NB4 (cell line): Measurements from ENCODE around the gene AHR.

Experiments
- MYC ChIP-seq: IDR thresholded peaks from 2 replicates; pipeline ENCODE4 v1.6.1; 2011; ENCODE audit warnings: low read depth, low read length
- POLR2A ChIP-seq: IDR thresholded peaks from 2 replicates; pipeline ENCODE4 v1.6.1; 2011; ENCODE audit warnings: mild to moderate bottlenecking; ENCODE audit not compliant: insufficient read length; ENCODE audit errors: extremely low read depth
- TF ChIP-seq, protein P1 (sequence below): IDR thresholded peaks from one replicate; pipeline ENCODE4 v1.5.1; 2012; ENCODE audit warnings: low read depth, low read length
- TF ChIP-seq, protein P2 (sequence below): IDR thresholded peaks from 2 replicates; pipeline ENCODE4 v1.6.1; 2011; ENCODE audit warnings: low read depth, low read length

DNA sequence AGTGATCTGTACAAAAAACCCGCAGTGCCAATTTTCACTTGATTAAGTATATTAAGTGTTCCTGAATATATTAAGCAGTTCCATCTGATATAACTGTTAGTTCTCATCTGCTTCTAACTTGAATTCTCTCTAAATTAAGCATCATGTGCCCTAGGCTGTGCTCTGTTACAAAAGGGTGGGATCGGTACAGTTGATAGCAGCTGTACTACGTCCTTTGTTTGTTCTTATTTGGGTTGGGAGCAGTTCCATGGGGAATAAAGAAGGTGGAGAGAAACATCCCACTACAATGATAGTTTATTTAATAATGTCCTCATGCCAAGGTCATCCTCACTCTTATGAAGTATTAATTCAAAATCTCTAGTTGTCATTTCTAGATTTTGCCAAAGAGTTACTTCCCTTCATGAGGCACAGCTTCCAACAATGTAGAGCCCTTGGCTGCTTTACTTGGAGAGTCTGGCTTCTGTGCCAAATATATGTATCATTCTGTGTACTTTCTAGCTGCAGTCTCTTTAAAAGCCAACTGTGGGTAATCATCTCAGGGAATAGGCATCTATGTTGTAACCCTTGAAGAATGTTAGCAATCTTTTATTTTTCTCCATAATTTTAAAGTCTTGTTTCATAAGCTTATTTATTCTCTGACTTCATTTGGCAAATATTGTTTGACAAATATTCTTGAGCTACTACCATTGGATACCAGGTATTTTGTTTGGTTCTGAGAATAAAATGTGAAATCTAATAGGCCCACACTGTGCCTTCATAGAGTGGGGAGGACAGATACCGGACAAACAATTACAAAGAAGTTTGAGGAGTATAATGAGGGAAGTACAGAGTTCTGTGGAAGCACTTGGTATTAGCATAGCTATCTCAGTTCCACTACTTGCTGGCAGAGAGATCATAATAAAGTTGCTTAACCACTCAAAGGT is 22.4 kb upstream of the AHR start:
- TF ChIP-seq, protein P1, sequence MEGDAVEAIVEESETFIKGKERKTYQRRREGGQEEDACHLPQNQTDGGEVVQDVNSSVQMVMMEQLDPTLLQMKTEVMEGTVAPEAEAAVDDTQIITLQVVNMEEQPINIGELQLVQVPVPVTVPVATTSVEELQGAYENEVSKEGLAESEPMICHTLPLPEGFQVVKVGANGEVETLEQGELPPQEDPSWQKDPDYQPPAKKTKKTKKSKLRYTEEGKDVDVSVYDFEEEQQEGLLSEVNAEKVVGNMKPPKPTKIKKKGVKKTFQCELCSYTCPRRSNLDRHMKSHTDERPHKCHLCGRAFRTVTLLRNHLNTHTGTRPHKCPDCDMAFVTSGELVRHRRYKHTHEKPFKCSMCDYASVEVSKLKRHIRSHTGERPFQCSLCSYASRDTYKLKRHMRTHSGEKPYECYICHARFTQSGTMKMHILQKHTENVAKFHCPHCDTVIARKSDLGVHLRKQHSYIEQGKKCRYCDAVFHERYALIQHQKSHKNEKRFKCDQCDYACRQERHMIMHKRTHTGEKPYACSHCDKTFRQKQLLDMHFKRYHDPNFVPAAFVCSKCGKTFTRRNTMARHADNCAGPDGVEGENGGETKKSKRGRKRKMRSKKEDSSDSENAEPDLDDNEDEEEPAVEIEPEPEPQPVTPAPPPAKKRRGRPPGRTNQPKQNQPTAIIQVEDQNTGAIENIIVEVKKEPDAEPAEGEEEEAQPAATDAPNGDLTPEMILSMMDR, result no peak
- TF ChIP-seq MYC, result no peak
- no peak for TF ChIP-seq POLR2A
- TF ChIP-seq, protein P2, sequence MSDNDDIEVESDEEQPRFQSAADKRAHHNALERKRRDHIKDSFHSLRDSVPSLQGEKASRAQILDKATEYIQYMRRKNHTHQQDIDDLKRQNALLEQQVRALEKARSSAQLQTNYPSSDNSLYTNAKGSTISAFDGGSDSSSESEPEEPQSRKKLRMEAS, result no peak
